GM18867 (cell line): ENCODE measurements around the gene MAGEA6.
"Not testable (repeated sequence)": the region's sequence is repeated elsewhere in the genome, so short reads cannot be mapped to it uniquely, and the experiment has no call there.

Experiments
- ATAC-seq: cut with Tn5 transposase; IDR thresholded peaks from one replicate; pipeline ENCODE4 v1.9.1; 2021; ENCODE audit warnings: mild to moderate bottlenecking, moderate library complexity; ENCODE audit not compliant: unreplicated experiment

Gene MAGEA6, protein sequence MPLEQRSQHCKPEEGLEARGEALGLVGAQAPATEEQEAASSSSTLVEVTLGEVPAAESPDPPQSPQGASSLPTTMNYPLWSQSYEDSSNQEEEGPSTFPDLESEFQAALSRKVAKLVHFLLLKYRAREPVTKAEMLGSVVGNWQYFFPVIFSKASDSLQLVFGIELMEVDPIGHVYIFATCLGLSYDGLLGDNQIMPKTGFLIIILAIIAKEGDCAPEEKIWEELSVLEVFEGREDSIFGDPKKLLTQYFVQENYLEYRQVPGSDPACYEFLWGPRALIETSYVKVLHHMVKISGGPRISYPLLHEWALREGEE

DNA sequence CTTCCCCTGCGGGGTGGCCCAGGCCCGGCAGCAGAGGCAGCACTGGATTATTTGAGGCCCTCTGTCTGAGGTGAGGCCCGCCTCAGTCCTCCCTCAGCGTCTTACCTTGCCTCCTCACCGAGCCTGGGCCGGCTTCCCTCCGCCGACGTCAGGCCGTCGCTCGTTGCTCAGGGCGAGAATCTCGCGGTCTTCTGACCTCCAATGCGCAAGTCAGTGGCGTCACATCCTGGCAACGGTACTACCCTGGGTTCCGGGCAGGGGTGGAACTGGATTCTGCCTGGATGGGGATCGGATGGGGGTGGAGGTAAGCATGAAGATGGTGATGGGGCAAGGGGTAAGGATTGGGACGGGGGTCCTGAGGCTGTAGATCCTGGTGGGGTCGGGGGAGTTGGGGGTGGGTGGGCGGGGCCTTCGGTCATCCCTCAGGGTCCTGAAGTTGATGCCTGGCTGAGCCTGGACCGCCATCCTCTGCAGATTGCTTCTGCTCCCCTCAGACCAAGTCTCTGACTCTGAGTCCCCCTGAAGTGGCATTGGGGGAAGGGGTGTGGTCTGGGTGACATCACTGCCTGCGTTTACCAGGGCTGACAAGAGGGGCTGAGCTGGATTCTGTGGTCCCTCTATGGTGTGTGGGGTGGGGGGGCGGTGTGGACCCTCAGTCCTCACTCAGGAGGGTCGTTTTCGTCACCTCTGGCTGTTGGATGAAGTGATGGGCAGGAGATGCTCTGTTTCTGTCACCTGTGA, at the start of gene MAGEA6:
TSS of gene MAGEA6 (minus strand) at position 141 of the 741 bp plus-strand sequence. CDS start 2,039 bp downstream, outside the sequence.
- ATAC-seq = not testable (repeated sequence)

- no peak for ATAC-seq
Observed at GRCh38 chrX:152819266-152819665, 49.8 kb upstream of the MAGEA6 start.

GRCh38 chrX:152818356-152818755, 48.9 kb upstream of the MAGEA6 start:
- no peak for ATAC-seq

DNA sequence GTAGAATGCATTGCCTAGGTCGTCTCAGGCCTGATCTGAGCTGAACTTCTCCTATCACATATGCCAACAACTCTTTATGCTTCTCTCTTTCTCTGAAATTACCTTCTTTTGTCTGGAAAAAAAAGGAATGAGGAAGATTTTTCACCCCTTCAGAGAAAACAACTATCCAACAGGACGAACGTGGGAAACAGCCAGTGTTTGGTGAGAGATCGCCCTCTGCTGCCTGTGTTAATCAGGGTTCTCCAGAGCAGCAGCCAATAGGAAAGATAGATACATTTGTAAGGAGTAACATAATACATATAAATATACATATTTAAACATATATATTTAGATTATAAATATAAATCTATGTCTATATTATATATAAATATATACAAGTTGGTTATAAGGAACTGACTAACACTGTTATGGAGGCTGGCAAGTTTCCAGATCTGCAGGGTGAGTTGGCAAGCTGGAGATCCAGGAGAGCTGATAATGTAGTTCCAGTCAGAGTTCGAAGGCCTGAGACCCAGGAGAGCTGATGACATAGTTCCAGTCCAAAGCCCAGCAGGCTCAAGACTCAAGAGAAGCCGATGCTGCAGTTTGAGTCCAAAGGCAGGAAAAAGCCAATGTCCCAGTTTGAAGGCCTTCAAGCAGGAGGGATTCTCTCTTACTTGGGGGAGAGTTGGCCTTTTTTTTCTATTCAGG, 47.7 kb upstream of the MAGEA6 start:
- ATAC-seq = no peak

GRCh38 chrX:152814048-152814447, 44.6 kb upstream of the MAGEA6 start:
- no peak for ATAC-seq

DNA sequence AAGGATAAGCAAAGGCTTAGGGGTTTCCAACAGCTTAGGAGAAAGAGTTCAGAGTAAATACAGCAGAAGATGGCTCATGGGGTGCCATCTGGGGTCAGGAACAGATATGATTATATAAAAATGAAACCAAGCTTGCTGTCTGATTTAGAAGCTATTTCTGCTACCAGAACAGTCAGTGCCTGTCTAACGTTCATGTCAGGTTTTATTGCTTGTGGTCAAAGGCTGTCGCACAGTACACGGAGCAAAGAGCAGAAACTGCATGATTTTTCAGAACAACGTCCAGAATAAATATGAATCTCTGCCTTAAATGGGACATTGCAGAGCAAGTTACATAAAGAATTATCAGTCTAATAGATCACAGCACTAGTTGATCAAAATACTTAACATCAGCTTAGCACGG, 43.7 kb upstream of the MAGEA6 start:
- no peak for ATAC-seq

GRCh38 chrX:152810403-152810802, 40.9 kb upstream of the MAGEA6 start:
- ATAC-seq = no peak

DNA sequence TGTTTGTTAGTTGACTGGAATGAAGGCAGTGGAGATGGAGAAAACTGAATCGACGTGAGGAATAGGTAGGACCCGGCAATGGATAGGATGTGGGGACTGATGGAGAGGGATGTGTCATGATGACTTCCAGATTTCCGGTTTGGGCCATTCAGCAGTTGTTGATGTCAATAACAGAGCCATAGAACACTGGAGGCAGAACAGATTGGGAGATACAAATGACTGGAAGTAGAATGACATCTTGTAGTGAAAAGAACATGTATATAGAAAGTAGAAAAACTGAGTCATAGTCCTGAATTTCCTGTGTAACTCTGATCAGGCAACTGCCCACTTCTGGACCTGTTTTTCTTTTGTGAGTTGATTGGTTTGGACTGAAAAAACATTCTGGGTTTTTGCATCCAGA, 36.5 kb upstream of the MAGEA6 start:
- ATAC-seq = no peak

GRCh38 chrX:152798945-152799344, 29.5 kb upstream of the MAGEA6 start:
- no peak for ATAC-seq

- ATAC-seq = peak; percentile 94
Observed at GRCh38 chrX:152787062-152787461, 17.6 kb upstream of the MAGEA6 start.

DNA sequence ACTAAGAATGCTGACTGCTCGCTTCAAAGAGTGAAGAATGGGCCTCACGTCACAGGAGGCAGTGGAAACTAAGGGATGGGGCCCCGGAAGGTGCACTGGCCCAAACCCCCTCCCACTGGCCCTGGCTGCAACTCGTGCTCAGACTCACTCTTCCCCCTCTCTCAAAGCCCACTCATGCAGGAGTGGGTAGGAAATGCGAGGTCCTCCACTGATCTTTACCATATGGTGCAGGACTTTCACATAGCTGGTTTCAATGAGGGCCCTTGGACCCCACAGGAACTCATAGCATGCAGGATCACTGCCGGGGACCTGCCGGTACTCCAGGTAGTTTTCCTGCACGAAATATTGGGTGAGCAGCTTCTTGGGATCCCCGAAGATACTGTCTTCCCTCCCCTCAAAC, 2.9 kb downstream of the MAGEA6 start:
- ATAC-seq = not testable (repeated sequence)

GRCh38 chrX:152761582-152761981, 7.9 kb downstream of the MAGEA6 start:
- ATAC-seq = not testable (repeated sequence)

- not testable (repeated sequence) for ATAC-seq
Observed at GRCh38 chrX:152759544-152759943, 9.9 kb downstream of the MAGEA6 start.

DNA sequence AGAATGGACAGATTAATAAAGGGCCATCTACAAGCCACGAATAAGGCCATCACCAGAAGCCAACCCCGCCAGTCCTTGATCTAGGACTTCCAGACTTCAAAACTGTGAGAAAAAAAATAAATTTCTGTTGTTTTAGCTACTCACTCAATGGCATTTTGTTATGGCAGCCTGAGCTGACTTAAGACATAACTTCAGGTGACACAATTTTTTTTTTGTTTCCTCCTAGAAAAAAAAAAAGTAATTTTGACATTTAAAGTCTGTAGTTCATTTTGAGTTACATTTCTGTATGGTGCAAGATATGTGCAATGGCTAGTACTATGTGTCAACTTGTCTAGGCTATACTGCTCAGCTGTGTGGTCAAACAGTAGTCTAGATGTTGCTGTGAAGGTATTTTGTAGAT, 10.6 kb downstream of the MAGEA6 start, which contains the start of gene CSAG3:
TSS of gene CSAG3 (plus strand) at position 301 of the 400 bp plus-strand sequence.
- ATAC-seq = not testable (repeated sequence)

GRCh38 chrX:152754871-152755270, 14.6 kb downstream of the MAGEA6 start:
- not testable (repeated sequence) for ATAC-seq

DNA sequence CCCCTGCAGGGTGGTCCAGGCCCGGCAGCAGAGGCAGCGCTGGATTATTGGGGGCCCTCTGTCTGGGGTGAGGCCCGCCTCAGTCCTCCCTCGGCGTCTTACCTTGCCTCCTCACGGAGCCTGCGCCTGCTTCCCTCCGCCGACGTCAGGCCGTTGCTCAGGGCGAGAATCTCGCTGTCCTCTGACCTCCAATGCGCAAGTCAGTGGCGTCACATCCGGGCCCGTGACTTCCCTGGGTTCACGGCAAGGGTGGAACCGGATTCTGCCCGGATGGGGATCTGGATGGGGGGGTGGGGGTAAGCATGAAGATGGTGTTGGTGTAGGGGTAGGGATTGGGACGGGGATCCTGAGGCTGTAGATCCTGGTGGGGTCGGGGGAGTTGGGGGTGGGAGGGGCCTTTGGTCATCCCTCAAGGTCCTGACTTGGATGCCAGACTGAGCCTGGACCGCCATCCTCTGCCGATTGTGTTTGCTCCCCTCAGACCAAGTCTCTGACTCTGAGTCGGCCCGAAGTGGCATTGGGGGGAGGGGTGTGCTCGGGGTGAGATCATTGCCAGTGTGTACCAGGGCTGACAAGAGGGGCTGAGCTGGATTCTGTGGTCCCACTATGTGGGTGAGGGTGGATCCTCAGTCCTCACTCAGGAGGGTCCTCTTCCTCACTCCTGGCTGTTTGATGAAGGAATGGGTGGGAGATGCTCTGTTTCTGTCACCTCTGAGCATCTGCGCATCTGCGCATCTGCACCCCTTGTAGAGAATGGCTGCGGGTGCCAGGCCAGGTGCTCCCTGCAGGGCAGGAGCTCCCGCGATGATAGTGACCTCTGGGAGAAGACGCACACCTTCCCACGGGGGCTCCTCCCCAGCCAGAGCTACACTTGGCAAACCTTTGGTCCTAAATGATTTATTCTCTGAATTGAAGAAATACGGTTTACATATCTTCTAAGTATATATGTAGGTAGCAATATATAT, 15.5 kb downstream of the MAGEA6 start, which contains the start of gene MAGEA2:
TSS of gene MAGEA2 (minus strand) at position 157 of the 965 bp plus-strand sequence. CDS start 2,479 bp downstream, outside the sequence.
- ATAC-seq = not testable (repeated sequence)

- no peak for ATAC-seq
Observed at GRCh38 chrX:152738560-152738959, 30.9 kb downstream of the MAGEA6 start.

GRCh38 chrX:152736528-152736927, 33.0 kb downstream of the MAGEA6 start:
- ATAC-seq = not testable (repeated sequence)

- no peak for ATAC-seq
Observed at GRCh38 chrX:152735860-152736511, 33.5 kb downstream of the MAGEA6 start.

DNA sequence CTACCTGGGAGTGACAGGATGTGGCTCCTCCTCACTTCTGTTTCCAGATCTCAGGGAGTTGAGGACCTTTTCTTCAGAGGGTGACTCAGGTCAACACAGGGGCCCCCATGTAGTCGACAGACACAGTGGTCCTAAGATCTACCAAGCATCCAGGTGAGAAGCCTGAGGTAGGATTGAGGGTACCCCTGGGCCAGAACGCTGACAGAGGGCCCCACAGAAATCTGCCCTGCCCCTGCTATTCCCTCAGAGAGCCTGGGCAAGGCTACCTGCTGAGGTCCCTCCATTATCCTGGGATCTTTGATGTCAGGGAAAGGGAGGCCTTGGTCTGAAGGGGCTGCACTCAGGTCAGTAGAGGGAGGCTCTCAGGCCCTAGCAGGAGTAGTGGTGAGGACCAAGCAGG, 34.4 kb downstream of the MAGEA6 start:
- ATAC-seq = no peak
